Pancreas (tissue), 10 donors: ENCODE measurements around the gene TIPARP. TPM values are rescaled to one million over a fixed set of nuclear protein-coding genes. Genes with fewer than 3 reads are reported as not detected.

Experiments used
- ATAC-seq, 4 donors: fragments of 200-7000 bp; cut with Tn5 transposase; one replicate each; pipeline versions ENCODE4 v1.8.0 to v1.9.1; 2020; ENCODE audit warnings: mild to moderate bottlenecking in 4 of 4, moderate library complexity in 4 of 4
- DNase-seq, 6 donors: peaks; one replicate each; pipeline ENCODE4 v3.0.0-alpha.2; 2020
- FAIRE-seq: peaks from 2 replicates; lab custom pipeline; 2012; peaks lifted over from hg19 to GRCh38; lab: Jason Lieb, UNC
- H3K27ac ChIP-seq, 4 donors: fragments of 200-600 bp; sonication (generic); 1 replicate in 3 of 4; 2 replicates in 1 of 4; pipeline versions ENCODE4 v1.5.0 to v1.8.0; 2020
- H3K27me3 ChIP-seq, 4 donors: fragments of 200-600 bp; one replicate each; pipeline ENCODE4 v1.8.0; 2021
- H3K36me3 ChIP-seq, 3 donors: fragments of 200-600 bp; sonication (generic) in 1 of 3; one replicate each; pipeline versions ENCODE4 v1.5.0 to v1.8.0; 2020 to 2021
- H3K4me1 ChIP-seq, 3 donors: fragments of 200-600 bp; one replicate each; pipeline ENCODE4 v1.8.0; 2021
- H3K4me3 ChIP-seq, 4 donors: fragments of 200-600 bp; sonication (generic) in 2 of 4; one replicate each; pipeline versions ENCODE4 v1.5.0 to v1.8.0; 2020 to 2021
- H3K9me3 ChIP-seq, 4 donors: fragments of 200-600 bp; one replicate each; pipeline ENCODE4 v1.8.0; 2021
- WGBS, 2 donors: extraction: QIAGEN DNeasy Blood & Tissue Kit; methylation state at CpG; one replicate each; pipeline ENCODE4 v1.1.7; 2013; 5-methylcytosine and 5-hydroxymethylcytosine counted together
- intact Hi-C, 3 donors: fragments of 100-400 bp; cut with DNase I; formaldehyde crosslinking; loops; one replicate each; pipeline versions ENCODE4 v1.11.1 to v1.14.2; 2022
- polyA plus RNA-seq, 2 donors: library from polyadenylated mRNA; stranded (reverse); fragments of 200-250 nt; gene quantifications; one replicate each; pipeline ENCODE4 v1.2.3, GENCODE V29; 2013
- total RNA-seq, 6 donors: library from RNA; stranded (reverse); fragmentation: NEBNext Ultra II Directional in 4 of 6; extraction: Animal tissue kit (Norgen Biotek cat#: 25700) in 4 of 6; gene quantifications; one replicate each; pipeline versions ENCODE4 v1.2.1 to v1.2.4, GENCODE V29; 2021 to 2023
- TF ChIP-seq, protein P1 (sequence below), 4 donors: fragments of 200-600 bp; sonication (generic) in 3 of 4; IDR thresholded peaks; one replicate each; pipeline versions ENCODE4 v1.5.0 to v1.8.0; 2021; ENCODE audit warnings: antibody characterized with exemption in 4 of 4
- donor health status: healthy with polysubstance abuse.
- donor health status: DM: no; HTN: no; CAD: no; lungs with moderate emphysema.
- donor health status: DM: no; HTN: no; CAD: no.
- donor health status: control.
- donor health status: control.
- donor health status: Bipolar disorder and iron deficiency.
- donor health status: DM: yes; HTN: yes; CAD: no.
- donor health status: DM: no; HTN: no; CAD: no.
- donor health status: DM: no; HTN: no; CAD: no.
- donor health status: DM: yes; HTN: yes; CAD: no.

The TIPARP gene
- total and polyA plus RNA-seq, 8 donors, result 6.0 to 15.0 (median 10.1) TPM

GRCh38 chr3:156742401-156742800, 68.0 kb downstream of the TIPARP start:
- Histone ChIP-seq H3K36me3 (no peaks in the 10 kb centered on the region), H3K27me3 (no peaks in the 10 kb centered on the region), H3K9me3 (no peaks in the 10 kb centered on the region), H3K27ac (no peak overlapping the region), H3K4me3 (no peak overlapping the region), H3K4me1 (no peaks in the 10 kb centered on the region)
- TF ChIP-seq, protein P1, sequence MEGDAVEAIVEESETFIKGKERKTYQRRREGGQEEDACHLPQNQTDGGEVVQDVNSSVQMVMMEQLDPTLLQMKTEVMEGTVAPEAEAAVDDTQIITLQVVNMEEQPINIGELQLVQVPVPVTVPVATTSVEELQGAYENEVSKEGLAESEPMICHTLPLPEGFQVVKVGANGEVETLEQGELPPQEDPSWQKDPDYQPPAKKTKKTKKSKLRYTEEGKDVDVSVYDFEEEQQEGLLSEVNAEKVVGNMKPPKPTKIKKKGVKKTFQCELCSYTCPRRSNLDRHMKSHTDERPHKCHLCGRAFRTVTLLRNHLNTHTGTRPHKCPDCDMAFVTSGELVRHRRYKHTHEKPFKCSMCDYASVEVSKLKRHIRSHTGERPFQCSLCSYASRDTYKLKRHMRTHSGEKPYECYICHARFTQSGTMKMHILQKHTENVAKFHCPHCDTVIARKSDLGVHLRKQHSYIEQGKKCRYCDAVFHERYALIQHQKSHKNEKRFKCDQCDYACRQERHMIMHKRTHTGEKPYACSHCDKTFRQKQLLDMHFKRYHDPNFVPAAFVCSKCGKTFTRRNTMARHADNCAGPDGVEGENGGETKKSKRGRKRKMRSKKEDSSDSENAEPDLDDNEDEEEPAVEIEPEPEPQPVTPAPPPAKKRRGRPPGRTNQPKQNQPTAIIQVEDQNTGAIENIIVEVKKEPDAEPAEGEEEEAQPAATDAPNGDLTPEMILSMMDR (IDR thresholded peaks at IDR 0.05), result no peak
- FAIRE-seq (no peak), DNase-seq (no peak), ATAC-seq (no peak)
- intact Hi-C loops, result no loop called here

- Histone ChIP-seq H3K36me3 (no peaks in the 10 kb centered on the region), H3K4me1 (no peaks in the 10 kb centered on the region), H3K27me3 (no peaks in the 10 kb centered on the region), H3K4me3 (no peak overlapping the region), H3K27ac (no peak overlapping the region), H3K9me3 (no peaks in the 10 kb centered on the region)
- FAIRE-seq, result no peak
- 90 to 94% methylated on average over 5 of the region's 5 CpGs for WGBS, 2 donors
- TF ChIP-seq, protein P1 (IDR thresholded peaks at IDR 0.05), result no peak
- ATAC-seq, result no peak
- no peak for DNase-seq
- intact Hi-C loops, result no loop called here
Observed at GRCh38 chr3:156743859-156744258, 69.5 kb downstream of the TIPARP start.

DNA sequence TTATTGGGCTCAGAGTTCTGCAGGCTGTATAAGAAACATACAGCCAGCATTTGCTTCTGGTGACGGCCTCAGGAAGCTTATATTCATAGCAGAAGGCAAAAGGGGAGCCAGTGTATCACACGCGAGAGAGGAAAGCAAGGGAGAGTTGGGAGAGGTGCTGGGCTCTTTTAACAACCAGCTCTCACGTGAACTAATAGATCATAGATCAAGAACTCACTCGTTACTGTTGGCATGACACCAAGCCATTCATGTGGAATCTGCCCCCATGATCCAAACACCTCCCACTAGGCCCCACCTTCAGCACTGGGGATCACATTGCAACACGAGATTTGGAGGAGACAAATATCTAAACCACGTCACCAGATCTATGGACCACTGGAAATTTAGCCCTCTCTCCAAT, 70.2 kb downstream of the TIPARP start:
- 82 to 90% methylated on average over 7 of the region's 7 CpGs for WGBS, 2 donors
- FAIRE-seq (no peak), DNase-seq (no peak), ATAC-seq (no peak)
- H3K4me1 ChIP-seq, result no peaks in the 10 kb centered on the region
- TF ChIP-seq, protein P1 (IDR thresholded peaks at IDR 0.05), result no peak
- no peaks in the 10 kb centered on the region for H3K36me3 ChIP-seq
- H3K27ac ChIP-seq, result no peak overlapping the region
- H3K9me3 ChIP-seq, result no peaks in the 10 kb centered on the region
- intact Hi-C loops, result no loop called here
- no peak overlapping the region for H3K4me3 ChIP-seq
- H3K27me3 ChIP-seq, result no peaks in the 10 kb centered on the region

DNA sequence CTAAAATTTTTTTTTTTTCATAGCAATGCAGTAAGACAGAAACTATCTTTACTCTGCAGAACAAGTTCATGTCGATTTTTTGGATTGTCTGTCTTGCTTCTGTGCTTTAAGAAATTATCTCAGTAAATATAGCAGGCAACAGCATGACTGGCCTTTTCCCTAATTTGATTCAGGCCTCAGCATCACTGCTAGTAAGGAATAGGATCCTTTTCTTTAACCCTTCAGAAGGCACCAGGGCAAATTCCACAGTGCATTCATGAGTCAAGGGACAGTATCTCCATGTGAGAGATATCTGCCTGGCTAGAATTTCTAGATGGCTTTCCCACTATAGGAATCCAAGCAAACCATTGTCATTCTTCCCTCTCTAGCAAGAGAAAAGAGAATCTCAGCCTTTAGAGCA, 71.4 kb downstream of the TIPARP start:
- WGBS, 2 donors, result 83 to 92% methylated on average over 1 of the region's 1 CpG
- Histone ChIP-seq H3K9me3 (no peaks in the 10 kb centered on the region), H3K4me3 (no peak overlapping the region), H3K27me3 (no peaks in the 10 kb centered on the region), H3K36me3 (no peaks in the 10 kb centered on the region), H3K27ac (no peak overlapping the region), H3K4me1 (no peaks in the 10 kb centered on the region)
- TF ChIP-seq, protein P1 (IDR thresholded peaks at IDR 0.05), result no peak
- ATAC-seq (no peak), FAIRE-seq (no peak), DNase-seq (no peak)
- intact Hi-C loops, result no loop called here

DNA sequence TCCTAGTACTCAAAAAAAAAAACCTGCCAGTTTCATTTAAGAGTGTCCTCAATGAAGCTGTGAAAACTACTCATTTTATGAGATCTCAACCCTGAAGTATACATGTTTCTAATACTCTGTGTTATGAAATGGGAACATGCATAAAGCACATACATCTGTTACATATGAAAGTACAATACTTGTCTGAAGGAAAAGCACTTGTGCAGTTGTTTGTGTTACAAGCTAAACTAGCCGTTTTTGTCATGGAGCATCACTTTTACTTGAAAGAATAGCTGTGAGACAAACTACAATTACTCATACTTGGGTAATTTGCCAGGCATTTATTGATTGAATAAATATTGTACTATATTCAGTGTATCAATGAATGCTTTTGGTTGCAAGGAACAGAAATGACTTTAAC, 72.7 kb downstream of the TIPARP start:
- intact Hi-C loops, result no loop called here
- Histone ChIP-seq H3K36me3 (no peaks in the 10 kb centered on the region), H3K4me1 (no peaks in the 10 kb centered on the region), H3K27me3 (no peaks in the 10 kb centered on the region), H3K27ac (no peak overlapping the region), H3K4me3 (no peak overlapping the region), H3K9me3 (no peaks in the 10 kb centered on the region)
- WGBS, 2 donors, result 60 to 63% methylated on average over 1 of the region's 1 CpG
- TF ChIP-seq, protein P1 (IDR thresholded peaks at IDR 0.05), result no peak
- ATAC-seq (no peak), FAIRE-seq (no peak), DNase-seq (no peak)
